Activated T-cell treated with anti-CD3 and anti-CD28 coated beads for 1 hour (primary cell): Measurements from ENCODE around the gene TTBK2.
"Not testable (repeated sequence)": the region's sequence is repeated elsewhere in the genome, so short reads cannot be mapped to it uniquely, and the experiment has no call there.

Experiments used
- DNase-seq: peaks from one replicate; pipeline ENCODE4 v3.0.0-alpha.2; 2020; ENCODE audit warnings: low read depth

TTBK2 gene

GRCh38 chr15:42761813-42762212 lies 158.8 kb downstream of the TTBK2 start:
- not testable (repeated sequence) for DNase-seq

GRCh38 chr15:42760759-42761158 lies 159.8 kb downstream of the TTBK2 start:
- no peak for DNase-seq

- DNase-seq: no peak
Measured at GRCh38 chr15:42759093-42759492, 161.5 kb downstream of the TTBK2 start.

- DNase-seq: no peak
Measured at GRCh38 chr15:42750306-42750705, 170.3 kb downstream of the TTBK2 start.

- DNase-seq: no peak
Measured at GRCh38 chr15:42749266-42749665, 171.3 kb downstream of the TTBK2 start.

- no peak for DNase-seq
Measured at GRCh38 chr15:42744195-42744594, 176.4 kb downstream of the TTBK2 start.

- DNase-seq: no peak
Measured at GRCh38 chr15:42742149-42742548, 178.4 kb downstream of the TTBK2 start.

GRCh38 chr15:42741710-42742109 lies 178.9 kb downstream of the TTBK2 start:
- no peak for DNase-seq

GRCh38 chr15:42737529-42738328 lies 182.8 kb downstream of the TTBK2 start:
- no peak for DNase-seq

- DNase-seq: peak; percentile 90
Measured at GRCh38 chr15:42736793-42737528, 183.6 kb downstream of the TTBK2 start, which contains the start of gene CDAN1. Gene CDAN1, minus strand, starts transcription at chr15:42737128. Its CDS starts 26 bp downstream, at chr15:42737102.

GRCh38 chr15:42736178-42736792 lies 184.3 kb downstream of the TTBK2 start:
- peak; percentile 8 for DNase-seq

GRCh38 chr15:42735382-42736165 lies 185.0 kb downstream of the TTBK2 start:
- no peak for DNase-seq

GRCh38 chr15:42734076-42734672 lies 186.4 kb downstream of the TTBK2 start:
- DNase-seq: no peak

GRCh38 chr15:42733027-42733426 lies 187.6 kb downstream of the TTBK2 start:
- no peak for DNase-seq

GRCh38 chr15:42732095-42732827 lies 188.3 kb downstream of the TTBK2 start:
- DNase-seq: no peak

- no peak for DNase-seq
Measured at GRCh38 chr15:42731461-42731860, 189.1 kb downstream of the TTBK2 start.

GRCh38 chr15:42730536-42730935 lies 190.0 kb downstream of the TTBK2 start:
- DNase-seq: no peak

GRCh38 chr15:42730135-42730534 lies 190.4 kb downstream of the TTBK2 start:
- no peak for DNase-seq

- DNase-seq: no peak
Measured at GRCh38 chr15:42729409-42729808, 191.2 kb downstream of the TTBK2 start.

- DNase-seq: no peak
Measured at GRCh38 chr15:42728972-42729371, 191.6 kb downstream of the TTBK2 start.

- no peak for DNase-seq
Measured at GRCh38 chr15:42728560-42728959, 192.0 kb downstream of the TTBK2 start.
